ENCODE measurements around the gene HGD.

DNA sequence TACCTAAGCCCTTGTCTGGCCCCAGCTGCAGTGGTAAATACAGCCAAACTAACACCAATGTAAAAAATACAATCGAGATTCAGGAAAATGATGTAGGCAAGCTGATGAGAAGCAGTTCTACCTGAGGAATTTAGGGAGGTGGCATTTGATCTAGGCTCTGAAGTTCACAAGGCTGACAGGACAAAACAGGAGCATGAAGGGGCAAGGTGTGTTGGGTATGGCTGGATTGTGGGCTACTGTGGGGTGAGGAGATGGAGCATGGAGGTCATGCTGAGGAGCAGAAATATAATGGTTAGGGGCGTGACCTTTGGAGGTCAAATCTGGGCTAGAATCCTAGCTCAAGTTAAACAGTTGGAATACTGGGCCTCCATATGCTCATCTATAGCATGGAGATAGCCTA, 79.4 kb downstream of the HGD start:
- no peak for TF ChIP-seq EZH2 (IDR thresholded peaks at IDR 0.05; ENCODE audit: borderline replicate concordance, insufficient read depth, low read depth, low read length, poor library complexity, severe bottlenecking)
- TF ChIP-seq, protein P1, sequence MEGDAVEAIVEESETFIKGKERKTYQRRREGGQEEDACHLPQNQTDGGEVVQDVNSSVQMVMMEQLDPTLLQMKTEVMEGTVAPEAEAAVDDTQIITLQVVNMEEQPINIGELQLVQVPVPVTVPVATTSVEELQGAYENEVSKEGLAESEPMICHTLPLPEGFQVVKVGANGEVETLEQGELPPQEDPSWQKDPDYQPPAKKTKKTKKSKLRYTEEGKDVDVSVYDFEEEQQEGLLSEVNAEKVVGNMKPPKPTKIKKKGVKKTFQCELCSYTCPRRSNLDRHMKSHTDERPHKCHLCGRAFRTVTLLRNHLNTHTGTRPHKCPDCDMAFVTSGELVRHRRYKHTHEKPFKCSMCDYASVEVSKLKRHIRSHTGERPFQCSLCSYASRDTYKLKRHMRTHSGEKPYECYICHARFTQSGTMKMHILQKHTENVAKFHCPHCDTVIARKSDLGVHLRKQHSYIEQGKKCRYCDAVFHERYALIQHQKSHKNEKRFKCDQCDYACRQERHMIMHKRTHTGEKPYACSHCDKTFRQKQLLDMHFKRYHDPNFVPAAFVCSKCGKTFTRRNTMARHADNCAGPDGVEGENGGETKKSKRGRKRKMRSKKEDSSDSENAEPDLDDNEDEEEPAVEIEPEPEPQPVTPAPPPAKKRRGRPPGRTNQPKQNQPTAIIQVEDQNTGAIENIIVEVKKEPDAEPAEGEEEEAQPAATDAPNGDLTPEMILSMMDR (IDR thresholded peaks at IDR 0.05): no peak

Data from B cell (primary cell).